ENCODE results near the gene TNS3. TPM values are rescaled to one million over a fixed set of nuclear protein-coding genes. Genes with fewer than 3 reads are reported as not detected.

TNS3 gene
- total and polyA plus RNA-seq, 2 of the 13 experiments (the other 11 are each of a cell fraction or from before 2014, with no cell fraction given), result 52.9 to 55.7 TPM

DNA sequence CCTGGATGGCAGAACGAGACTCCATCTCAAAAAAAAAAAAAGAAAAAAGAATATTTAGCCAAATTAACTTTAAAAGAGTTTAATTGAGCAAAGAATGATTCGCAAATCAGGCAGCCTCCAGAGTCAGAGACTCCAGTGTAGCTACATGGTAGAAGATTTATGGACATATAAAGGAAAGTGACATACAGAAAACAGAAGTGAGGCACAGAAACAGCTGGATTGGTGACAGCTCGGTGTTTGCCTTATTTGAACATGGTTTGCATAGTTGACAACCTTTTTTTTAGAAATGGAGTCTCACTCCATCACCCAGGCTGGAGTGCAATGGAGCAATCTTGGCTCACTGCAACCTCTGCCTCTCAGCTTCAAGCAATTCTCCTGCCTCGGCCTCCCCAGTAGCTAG lies 35.2 kb upstream of the TNS3 start:
- ATAC-seq (no peak), FAIRE-seq (no peak), DNase-seq (ENCODE audit: low spot score) (no peak)
- intact Hi-C loops (cut with micrococcal nuclease; ENCODE audit: unreplicated experiment), result no loop called here
- in situ Hi-C loops (cut with HindIII; ENCODE audit: extremely low pct_ligation_motif_present, low pct_unique_long_range_greater_than_20kb), result no loop called here
- no peak overlapping the region for H3K4me2 ChIP-seq (ENCODE audit: low read depth, low read length)
- no peaks in the 10 kb centered on the region for H3K9me3 ChIP-seq (ENCODE audit: low read length)
- H4K20me1 ChIP-seq (ENCODE audit: insufficient read depth, low read length), result no peaks in the 10 kb centered on the region
- no peak overlapping the region for H3K4me3 ChIP-seq (replicated peaks in 1 of 3; ENCODE audit: insufficient read depth in 1 of 3, low read depth in 2 of 3, low read length in 3 of 3)
- BruUV-seq (replicated peaks), result no TSS peak
- 83% methylated on average over 4 of the region's 4 CpGs for WGBS (ENCODE audit: low lambda C conversion rate)
- H3K79me2 ChIP-seq (ENCODE audit: insufficient read depth, low read length), result no peaks in the 10 kb centered on the region
- peaks cover 23% of the 10 kb centered on the region for H3K4me1 ChIP-seq (ENCODE audit: insufficient read depth, low read length)
- no peaks in the 10 kb centered on the region for H3K27me3 ChIP-seq (ENCODE audit: control insufficient read depth in 1 of 2, insufficient read depth in 2 of 2, low read length in 2 of 2)
- TF ChIP-seq CHCHD3 (CRISPR knock-in tag; IDR thresholded peaks at IDR 0.05) (no peak), MEIS2 (CRISPR knock-in tag; IDR thresholded peaks at IDR 0.05) (no peak)
- POLR2A ChIA-PET, result no interaction called here
- no peaks in the 10 kb centered on the region for H3K36me3 ChIP-seq (replicated peaks in 1 of 2; ENCODE audit: control insufficient read depth in 1 of 2, insufficient read depth in 2 of 2, low read length in 2 of 2)
- no peak overlapping the region for H3K27ac ChIP-seq (ENCODE audit: extremely low read length, insufficient read depth, low read length)
- H3K9ac ChIP-seq (ENCODE audit: insufficient read depth, low read depth, low read length), result no peak overlapping the region
- CTCF ChIA-PET (ENCODE audit: low intra/inter-chr PET ratio, low total read pairs), result no interaction called here
- no peak overlapping the region for H2AFZ ChIP-seq (ENCODE audit: low read length)

- no peak for FAIRE-seq
- no TSS peak for BruUV-seq (replicated peaks)
Observed at GRCh38 chr7:47614450-47614849, 32.5 kb upstream of the TNS3 start.

More at GRCh38 chr7:47614450-47614849, 32.5 kb upstream of the TNS3 start:
- Histone ChIP-seq H3K4me3 (replicated peaks in 1 of 3; ENCODE audit: insufficient read depth in 1 of 3, low read depth in 2 of 3, low read length in 3 of 3) (no peak overlapping the region), H3K79me2 (ENCODE audit: insufficient read depth, low read length) (no peaks in the 10 kb centered on the region), H4K20me1 (ENCODE audit: insufficient read depth, low read length) (no peaks in the 10 kb centered on the region), H3K27me3 (ENCODE audit: control insufficient read depth in 1 of 2, insufficient read depth in 2 of 2, low read length in 2 of 2) (no peaks in the 10 kb centered on the region), H3K4me2 (ENCODE audit: low read depth, low read length) (no peak overlapping the region), H3K4me1 (ENCODE audit: insufficient read depth, low read length) (peaks cover 22% of the 10 kb centered on the region), H2AFZ (ENCODE audit: low read length) (no peak overlapping the region), H3K9ac (ENCODE audit: insufficient read depth, low read depth, low read length) (no peak overlapping the region), H3K36me3 (replicated peaks in 1 of 2; ENCODE audit: control insufficient read depth in 1 of 2, insufficient read depth in 2 of 2, low read length in 2 of 2) (no peaks in the 10 kb centered on the region), H3K9me3 (ENCODE audit: low read length) (no peaks in the 10 kb centered on the region), H3K27ac (ENCODE audit: extremely low read length, insufficient read depth, low read length) (no peak overlapping the region)
- in situ Hi-C loops (cut with HindIII; ENCODE audit: extremely low pct_ligation_motif_present, low pct_unique_long_range_greater_than_20kb), result no loop called here
- ATAC-seq, result no peak
- ChIA-PET CTCF (ENCODE audit: low intra/inter-chr PET ratio, low total read pairs) (no interaction called here), POLR2A (interaction anchor here (0.8 to 1.7 kb wide), 3 partner anchors 9 to 139 kb away, joined by 3 to 5 read pairs (median 3); no protein-coding TSS in a partner anchor)
- no peak for DNase-seq (ENCODE audit: low spot score)
- 100% methylated on average over 1 of the region's 6 CpGs for WGBS (ENCODE audit: low lambda C conversion rate)
- intact Hi-C loops (cut with micrococcal nuclease; ENCODE audit: unreplicated experiment), result no loop called here
- TF ChIP-seq MIER2 (CRISPR knock-in tag; IDR thresholded peaks at IDR 0.05), result no peak
- TF ChIP-seq MAFF (IDR thresholded peaks at IDR 0.05; ENCODE audit: low read depth, low read length), result peak; percentile 26; the same call in 1 of the 2 replicates
- TF ChIP-seq, protein P1, sequence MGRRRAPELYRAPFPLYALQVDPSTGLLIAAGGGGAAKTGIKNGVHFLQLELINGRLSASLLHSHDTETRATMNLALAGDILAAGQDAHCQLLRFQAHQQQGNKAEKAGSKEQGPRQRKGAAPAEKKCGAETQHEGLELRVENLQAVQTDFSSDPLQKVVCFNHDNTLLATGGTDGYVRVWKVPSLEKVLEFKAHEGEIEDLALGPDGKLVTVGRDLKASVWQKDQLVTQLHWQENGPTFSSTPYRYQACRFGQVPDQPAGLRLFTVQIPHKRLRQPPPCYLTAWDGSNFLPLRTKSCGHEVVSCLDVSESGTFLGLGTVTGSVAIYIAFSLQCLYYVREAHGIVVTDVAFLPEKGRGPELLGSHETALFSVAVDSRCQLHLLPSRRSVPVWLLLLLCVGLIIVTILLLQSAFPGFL (CRISPR knock-in tag; IDR thresholded peaks at IDR 0.05), result no peak
- TF ChIP-seq, protein P2, sequence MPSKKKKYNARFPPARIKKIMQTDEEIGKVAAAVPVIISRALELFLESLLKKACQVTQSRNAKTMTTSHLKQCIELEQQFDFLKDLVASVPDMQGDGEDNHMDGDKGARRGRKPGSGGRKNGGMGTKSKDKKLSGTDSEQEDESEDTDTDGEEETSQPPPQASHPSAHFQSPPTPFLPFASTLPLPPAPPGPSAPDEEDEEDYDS (CRISPR knock-in tag; IDR thresholded peaks at IDR 0.05), result no peak
- TF ChIP-seq MAFK (conservative IDR thresholded peaks at IDR 0.05 in 1 of 2, IDR thresholded peaks at IDR 0.05 in 1 of 2; ENCODE audit: low read length in 2 of 2), result peak; percentile 44 to 53; a peak in 3 of 4 replicates
- no peak for TF ChIP-seq ZNF335 (CRISPR knock-in tag; IDR thresholded peaks at IDR 0.05)
- no peak for TF ChIP-seq NFE2 (CRISPR knock-in tag; IDR thresholded peaks at IDR 0.05)
- no peak for TF ChIP-seq HNRNPUL1 (IDR thresholded peaks at IDR 0.05; ENCODE audit: low read depth, low read length)
- TF ChIP-seq ETV5 (CRISPR knock-in tag; IDR thresholded peaks at IDR 0.05; ENCODE audit: borderline replicate concordance), result no peak
- no peak for TF ChIP-seq ZFP90 (CRISPR knock-in tag; IDR thresholded peaks at IDR 0.05; ENCODE audit: borderline replicate concordance)
- TF ChIP-seq NFKBIZ (CRISPR knock-in tag; IDR thresholded peaks at IDR 0.05), result no peak

All from HepG2 (cell line).